ENCODE measurements around the gene CDYL. TPM values are rescaled to one million over a fixed set of nuclear protein-coding genes. Genes with fewer than 3 reads are reported as not detected.
A peak's percentile ranks its signal among the peaks of the same experiment; 100 is the strongest.
"Not testable (repeated sequence)": the region's sequence is repeated elsewhere in the genome, so short reads cannot be mapped to it uniquely, and the experiment has no call there.

The CDYL gene
- total RNA-seq, 1 experiment from 2014 or later: 41.6 TPM

DNA sequence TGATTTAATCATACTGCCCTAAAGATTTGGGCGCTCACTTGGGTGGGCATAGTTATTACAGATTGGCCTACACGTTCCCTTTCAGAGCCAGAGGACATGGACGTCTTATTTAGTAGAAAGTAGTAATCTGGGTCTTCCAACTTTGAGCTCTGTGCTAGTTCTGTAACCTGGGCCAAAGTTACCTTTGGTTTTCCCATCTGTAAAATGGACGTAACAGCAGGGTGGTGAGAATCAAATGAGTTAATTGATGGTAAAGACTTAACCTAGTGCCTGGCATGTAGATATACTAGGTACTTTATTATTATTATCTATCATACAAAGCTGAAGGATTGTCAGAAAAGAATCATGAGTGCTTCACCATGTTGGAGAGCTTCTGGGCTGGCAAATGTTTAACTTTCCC is 74.8 kb downstream of the CDYL start:
- intact Hi-C loops (cut with micrococcal nuclease; ENCODE audit: unreplicated experiment): loop anchor here (5.0 kb wide), 1 partner anchor 86 kb away; no protein-coding TSS in a partner anchor
- H3K4me3 ChIP-seq (ENCODE audit: low read depth, low read length): no peak overlapping the region
- Mint-ChIP-seq H3K36me3 (ENCODE audit: insufficient read depth, unreplicated experiment) (peaks cover 15% of the 10 kb centered on the region), H3K27me3 (ENCODE audit: insufficient read depth, unreplicated experiment) (no peaks in the 10 kb centered on the region), H3K9me3 (ENCODE audit: unreplicated experiment) (no peaks in the 10 kb centered on the region), H3K4me3 (ENCODE audit: unreplicated experiment) (no peak overlapping the region), H3K4me1 (ENCODE audit: low read depth, unreplicated experiment) (peaks cover 47% of the 10 kb centered on the region), H3K27ac (ENCODE audit: unreplicated experiment) (no peak overlapping the region)
- POLR2A ChIA-PET: no interaction called here
- no peak for DNase-seq
- peaks cover 37% of the 10 kb centered on the region for H3K4me1 ChIP-seq
- CTCF ChIA-PET: no interaction called here
- H3K27me3 ChIP-seq (replicated peaks; ENCODE audit: control insufficient read depth, insufficient read depth, low read length): no peaks in the 10 kb centered on the region
- H3K9me3 ChIP-seq: no peaks in the 10 kb centered on the region
- no peaks in the 10 kb centered on the region for H3K36me3 ChIP-seq (ENCODE audit: control insufficient read depth, insufficient read depth, low read length)
- BruUV-seq (replicated peaks): no TSS peak
- TF ChIP-seq, protein P1, sequence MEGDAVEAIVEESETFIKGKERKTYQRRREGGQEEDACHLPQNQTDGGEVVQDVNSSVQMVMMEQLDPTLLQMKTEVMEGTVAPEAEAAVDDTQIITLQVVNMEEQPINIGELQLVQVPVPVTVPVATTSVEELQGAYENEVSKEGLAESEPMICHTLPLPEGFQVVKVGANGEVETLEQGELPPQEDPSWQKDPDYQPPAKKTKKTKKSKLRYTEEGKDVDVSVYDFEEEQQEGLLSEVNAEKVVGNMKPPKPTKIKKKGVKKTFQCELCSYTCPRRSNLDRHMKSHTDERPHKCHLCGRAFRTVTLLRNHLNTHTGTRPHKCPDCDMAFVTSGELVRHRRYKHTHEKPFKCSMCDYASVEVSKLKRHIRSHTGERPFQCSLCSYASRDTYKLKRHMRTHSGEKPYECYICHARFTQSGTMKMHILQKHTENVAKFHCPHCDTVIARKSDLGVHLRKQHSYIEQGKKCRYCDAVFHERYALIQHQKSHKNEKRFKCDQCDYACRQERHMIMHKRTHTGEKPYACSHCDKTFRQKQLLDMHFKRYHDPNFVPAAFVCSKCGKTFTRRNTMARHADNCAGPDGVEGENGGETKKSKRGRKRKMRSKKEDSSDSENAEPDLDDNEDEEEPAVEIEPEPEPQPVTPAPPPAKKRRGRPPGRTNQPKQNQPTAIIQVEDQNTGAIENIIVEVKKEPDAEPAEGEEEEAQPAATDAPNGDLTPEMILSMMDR (IDR thresholded peaks at IDR 0.05; ENCODE audit: insufficient read depth in 1 of 2, low read depth in 1 of 2, low read length in 1 of 2, severe bottlenecking in 1 of 2, unreplicated experiment in 1 of 2): no peak

DNA sequence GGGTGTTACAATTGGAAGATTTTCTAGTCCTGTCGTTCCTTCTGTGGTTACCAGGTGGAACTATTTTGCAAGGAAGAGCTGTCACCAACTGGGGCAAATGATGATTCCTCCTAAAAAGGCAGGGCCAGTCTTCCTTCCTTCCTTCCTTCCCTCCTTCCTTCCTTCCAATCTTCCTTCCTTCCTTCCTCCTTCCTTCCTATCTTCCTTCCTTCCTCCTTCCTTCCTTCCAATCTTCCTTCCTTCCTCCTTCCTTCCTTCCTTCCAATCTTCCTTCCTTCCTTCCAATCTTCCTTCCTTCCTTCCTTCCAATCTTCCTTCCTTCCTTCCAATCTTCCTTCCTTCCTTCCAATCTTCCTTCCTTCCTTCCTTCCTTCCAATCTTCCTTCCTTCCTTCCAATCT is 76.0 kb downstream of the CDYL start:
- H3K27me3 Mint-ChIP-seq (ENCODE audit: insufficient read depth, unreplicated experiment); POLR2A ChIA-PET; H3K36me3 ChIP-seq (ENCODE audit: control insufficient read depth, insufficient read depth, low read length); H3K9me3 Mint-ChIP-seq (ENCODE audit: unreplicated experiment); H3K27ac Mint-ChIP-seq (ENCODE audit: unreplicated experiment); H3K4me3 Mint-ChIP-seq (ENCODE audit: unreplicated experiment); CTCF ChIA-PET; H3K27me3 ChIP-seq (replicated peaks; ENCODE audit: control insufficient read depth, insufficient read depth, low read length); H3K4me3 ChIP-seq (ENCODE audit: low read depth, low read length); H3K9me3 ChIP-seq; BruUV-seq (replicated peaks); DNase-seq: not testable (repeated sequence)
- Mint-ChIP-seq H3K36me3 (ENCODE audit: insufficient read depth, unreplicated experiment) (peaks cover 15% of the 10 kb centered on the region), H3K4me1 (ENCODE audit: low read depth, unreplicated experiment) (peaks cover 41% of the 10 kb centered on the region)
- H3K4me1 ChIP-seq: peaks cover 37% of the 10 kb centered on the region
- intact Hi-C loops (cut with micrococcal nuclease; ENCODE audit: unreplicated experiment): loop anchor here (5.0 kb wide), 1 partner anchor 85 kb away; no protein-coding TSS in a partner anchor

DNA sequence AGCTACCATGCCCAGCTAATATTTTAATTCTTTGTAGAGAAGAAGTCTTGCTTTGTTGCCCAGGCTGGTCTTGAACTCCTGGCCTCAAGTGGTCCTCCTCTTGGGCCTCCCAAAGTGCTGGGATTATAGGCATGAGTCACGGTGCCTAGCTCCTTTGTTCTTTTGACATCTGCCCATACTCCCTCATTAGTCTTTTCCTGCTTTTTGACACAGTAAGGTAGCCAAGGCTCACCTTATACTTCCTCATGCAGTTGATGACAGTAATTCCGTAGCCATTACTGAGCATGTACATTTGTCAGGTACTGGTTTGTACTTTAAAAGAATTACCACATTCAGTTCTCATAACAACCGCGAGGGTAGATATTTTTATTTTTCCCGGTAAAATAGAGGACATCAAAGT is 76.7 kb downstream of the CDYL start:
- Mint-ChIP-seq H3K36me3 (ENCODE audit: insufficient read depth, unreplicated experiment) (peaks cover 15% of the 10 kb centered on the region), H3K4me1 (ENCODE audit: low read depth, unreplicated experiment) (peaks cover 37% of the 10 kb centered on the region), H3K27me3 (ENCODE audit: insufficient read depth, unreplicated experiment) (no peaks in the 10 kb centered on the region), H3K4me3 (ENCODE audit: unreplicated experiment) (peak overlapping the region; percentile 55), H3K27ac (ENCODE audit: unreplicated experiment) (peak overlapping the region; percentile 56), H3K9me3 (ENCODE audit: unreplicated experiment) (no peaks in the 10 kb centered on the region)
- peaks cover 29% of the 10 kb centered on the region for H3K4me1 ChIP-seq
- TF ChIP-seq, protein P1 (IDR thresholded peaks at IDR 0.05; ENCODE audit: insufficient read depth in 1 of 2, low read depth in 1 of 2, low read length in 1 of 2, severe bottlenecking in 1 of 2, unreplicated experiment in 1 of 2): no peak
- BruUV-seq (replicated peaks): no TSS peak
- POLR2A ChIA-PET: no interaction called here
- H3K9me3 ChIP-seq: no peaks in the 10 kb centered on the region
- H3K27me3 ChIP-seq (replicated peaks; ENCODE audit: control insufficient read depth, insufficient read depth, low read length): no peaks in the 10 kb centered on the region
- no peak for DNase-seq
- intact Hi-C loops (cut with micrococcal nuclease; ENCODE audit: unreplicated experiment): loop anchor here (5.0 kb wide), 1 partner anchor 84 kb away; no protein-coding TSS in a partner anchor
- no peaks in the 10 kb centered on the region for H3K36me3 ChIP-seq (ENCODE audit: control insufficient read depth, insufficient read depth, low read length)
- CTCF ChIA-PET: interaction anchor here (0.6 kb wide), 1 partner anchor 1865 kb away, joined by 3 read pairs; no protein-coding TSS in a partner anchor
- H3K4me3 ChIP-seq (ENCODE audit: low read depth, low read length): no peak overlapping the region
